ENCODE data around the gene TATDN3. TPM values are rescaled to one million over a fixed set of nuclear protein-coding genes. Genes with fewer than 3 reads are reported as not detected.

The TATDN3 gene
- total and polyA plus RNA-seq, 2 of the 8 experiments (the other 6 are each of a cell fraction or from before 2014, with no cell fraction given), result 6.9 to 19.4 TPM

- Histone ChIP-seq H3K14ac (ENCODE audit: insufficient read length) (no peak overlapping the region), H3K79me2 (ENCODE audit: control insufficient read depth in 1 of 2, insufficient read depth in 2 of 2, low read length in 2 of 2) (peaks cover 9 to 18% of the 10 kb centered on the region in 2 experiments), H2BK5ac (ENCODE audit: low read depth, low read length) (no peak overlapping the region), H3K9ac (replicated peaks in 1 of 4; ENCODE audit: extremely low read depth in 1 of 4, low read depth in 3 of 4, low read length in 3 of 4) (no peak overlapping the region), H3K4me2 (ENCODE audit: insufficient read depth in 1 of 2, low read depth in 2 of 2, low read length in 2 of 2) (no peak overlapping the region), H3K4me3 (ENCODE audit: extremely low read depth in 1 of 4, insufficient read depth in 2 of 4, low read depth in 3 of 4, low read length in 4 of 4) (no peak overlapping the region), H2BK20ac (ENCODE audit: low read length) (no peak overlapping the region), H2BK15ac (ENCODE audit: low read length) (no peak overlapping the region), H4K91ac (replicated peaks; ENCODE audit: insufficient read length, low read length) (no peak overlapping the region), H3K23ac (ENCODE audit: insufficient read length) (no peak overlapping the region), H3K27ac (ENCODE audit: low read depth, low read length) (no peak overlapping the region), H2AK5ac (ENCODE audit: low read depth, low read length) (no peak overlapping the region), H3K4me1 (replicated peaks in 1 of 4; ENCODE audit: control insufficient read depth in 3 of 4, insufficient read depth in 4 of 4, low read length in 3 of 4) (peaks cover 2 to 19% (median 6%) of the 10 kb centered on the region in 4 experiments; a peak in 6 of 7 replicates), H3K18ac (ENCODE audit: extremely low read depth, low read length) (no peak overlapping the region), H2BK12ac (ENCODE audit: low read depth, low read length) (no peak overlapping the region), H3K23me2 (ENCODE audit: low read depth, low read length) (peaks cover 4% of the 10 kb centered on the region), H3K27me3 (replicated peaks in 1 of 4; ENCODE audit: control insufficient read depth in 3 of 4, extremely low read depth in 1 of 4, insufficient read depth in 3 of 4, low read length in 3 of 4) (no peaks in the 10 kb centered on the region), H3K56ac (replicated peaks; ENCODE audit: insufficient read length, low read depth, low read length) (no peak overlapping the region), H4K20me1 (replicated peaks in 1 of 2; ENCODE audit: control insufficient read depth in 1 of 2, insufficient read depth in 2 of 2, low read length in 2 of 2) (peaks cover 0 to 5% of the 10 kb centered on the region in 2 experiments), H2BK120ac (replicated peaks; ENCODE audit: low read depth, low read length) (no peak overlapping the region), H3K9me3 (ENCODE audit: insufficient read depth in 2 of 2, low read depth in 1 of 2, low read length in 1 of 2) (no peaks in the 10 kb centered on the region), H4K5ac (ENCODE audit: insufficient read length, low read depth, low read length) (no peak overlapping the region), H2AFZ (ENCODE audit: low read length) (no peak overlapping the region), H3K4ac (replicated peaks; ENCODE audit: insufficient read length, low read depth, low read length) (no peak overlapping the region), H3K79me1 (ENCODE audit: low read depth, low read length) (peaks cover 2% of the 10 kb centered on the region; the same call in 1 of the 2 replicates), H4K8ac (ENCODE audit: extremely low read depth, insufficient read depth, low read length) (no peak overlapping the region), H3K36me3 (ENCODE audit: control insufficient read depth in 2 of 4, insufficient read depth in 4 of 4, low read length in 3 of 4) (peaks cover 0 to 3% (median 0%) of the 10 kb centered on the region in 4 experiments; a peak in 1 of 8 replicates)
- no peak for FAIRE-seq
- DNase-seq (ENCODE audit: low read depth in 1 of 2, low spot score in 2 of 2), result no peak
- 97% methylated on average over 5 of the region's 5 CpGs; no CpG with 5 or more reads in 1 of the 2 experiments for WGBS, 2 experiments (ENCODE audit: extremely low coverage in 1 of 2, insufficient coverage in 1 of 2, insufficient read length in 1 of 2, insufficient replicate concordance in 2 of 2, low coverage in 1 of 2, low lambda C conversion rate in 2 of 2, missing lambda C conversion rate in 1 of 2)
- ChIA-PET POLR2A (ENCODE audit: partially characterized antibody) (interaction anchor here (0.7 to 1.8 kb wide), 5 partner anchors 9 to 97 kb away, joined by 3 to 4 read pairs (median 3); partner anchors contain the start of gene VASH2), CTCF (ENCODE audit: partially characterized antibody) (interaction anchor here (0.8 to 1.5 kb wide), 2 partner anchors 104 to 141 kb away, joined by 3 read pairs; no protein-coding TSS in a partner anchor)
- TF ChIP-seq EZH2 (IDR thresholded peaks at IDR 0.05; ENCODE audit: low read depth, low read length, severe bottlenecking) (no peak), TCF12 (IDR thresholded peaks at IDR 0.05; ENCODE audit: low read depth, low read length) (no peak), GTF2F1 (IDR thresholded peaks at IDR 0.05; ENCODE audit: borderline replicate concordance, low read depth, low read length) (no peak), RBBP5 (IDR thresholded peaks at IDR 0.05; ENCODE audit: borderline replicate concordance, low read depth, low read length) (no peak), SIN3A (conservative IDR thresholded peaks at IDR 0.05 in 1 of 2, IDR thresholded peaks at IDR 0.05 in 1 of 2; ENCODE audit: low read depth in 1 of 2, low read length in 2 of 2) (no peak), HDAC6 (IDR thresholded peaks at IDR 0.05; ENCODE audit: low read depth, low read length) (no peak), TEAD4 (IDR thresholded peaks at IDR 0.05; ENCODE audit: low read depth, low read length) (no peak), JUN (IDR thresholded peaks at IDR 0.05; ENCODE audit: low read depth, low read length) (no peak)
- TF ChIP-seq, protein P1, sequence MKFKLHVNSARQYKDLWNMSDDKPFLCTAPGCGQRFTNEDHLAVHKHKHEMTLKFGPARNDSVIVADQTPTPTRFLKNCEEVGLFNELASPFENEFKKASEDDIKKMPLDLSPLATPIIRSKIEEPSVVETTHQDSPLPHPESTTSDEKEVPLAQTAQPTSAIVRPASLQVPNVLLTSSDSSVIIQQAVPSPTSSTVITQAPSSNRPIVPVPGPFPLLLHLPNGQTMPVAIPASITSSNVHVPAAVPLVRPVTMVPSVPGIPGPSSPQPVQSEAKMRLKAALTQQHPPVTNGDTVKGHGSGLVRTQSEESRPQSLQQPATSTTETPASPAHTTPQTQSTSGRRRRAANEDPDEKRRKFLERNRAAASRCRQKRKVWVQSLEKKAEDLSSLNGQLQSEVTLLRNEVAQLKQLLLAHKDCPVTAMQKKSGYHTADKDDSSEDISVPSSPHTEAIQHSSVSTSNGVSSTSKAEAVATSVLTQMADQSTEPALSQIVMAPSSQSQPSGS (IDR thresholded peaks at IDR 0.05; ENCODE audit: low read length), result no peak
Observed at GRCh38 chr1:212853658-212854057, 62.0 kb downstream of the TATDN3 start.
